SIG-M5 treated with dmso at 0.1 percent for 504 hours (cell line): ENCODE results near the gene ZP1.

Experiments
- DNase-seq: peaks from one replicate; lab custom pipeline; 2025; ENCODE audit not compliant: unreplicated experiment; lab: John Stamatoyannopoulos, UW

ZP1 gene

GRCh38 chr11:60842668-60843600 lies 24.4 kb upstream of the ZP1 start:
- no peak for DNase-seq

GRCh38 chr11:60844045-60844869 lies 23.1 kb upstream of the ZP1 start:
- no peak for DNase-seq

- no peak for DNase-seq
Observed at GRCh38 chr11:60844870-60845221, 22.5 kb upstream of the ZP1 start.

GRCh38 chr11:60845338-60845737 lies 22.0 kb upstream of the ZP1 start:
- DNase-seq = no peak

- DNase-seq = no peak
Observed at GRCh38 chr11:60847281-60847680, 20.1 kb upstream of the ZP1 start.

- DNase-seq = no peak
Observed at GRCh38 chr11:60847896-60848295, 19.4 kb upstream of the ZP1 start.

GRCh38 chr11:60848714-60849151 lies 18.6 kb upstream of the ZP1 start:
- DNase-seq = no peak

- DNase-seq = no peak
Observed at GRCh38 chr11:60849641-60850520, 17.5 kb upstream of the ZP1 start.

- DNase-seq = no peak
Observed at GRCh38 chr11:60851327-60852104, 15.8 kb upstream of the ZP1 start.

GRCh38 chr11:60852117-60852981 lies 15.0 kb upstream of the ZP1 start:
- no peak for DNase-seq

GRCh38 chr11:60852982-60853950 lies 14.1 kb upstream of the ZP1 start:
- no peak for DNase-seq

GRCh38 chr11:60854140-60854846 lies 13.0 kb upstream of the ZP1 start:
- DNase-seq = no peak

- DNase-seq = no peak
Observed at GRCh38 chr11:60854847-60855725, 12.3 kb upstream of the ZP1 start.

GRCh38 chr11:60855726-60856633 lies 11.4 kb upstream of the ZP1 start, which contains the start of gene PTGDR2:
PTGDR2 (minus strand) TSS chr11:60855950; CDS start chr11:60853722, 2,228 bp downstream.
- no peak for DNase-seq
